Measurements from ENCODE around the gene ADTRP.

ADTRP gene

GRCh38 chr6:11711984-11712711, 66.5 kb downstream of the ADTRP start:
- no peak for TF ChIP-seq CTCF (IDR thresholded peaks at IDR 0.05; ENCODE audit: low read depth, low read length, missing control alignments)
- Histone ChIP-seq H3K27me3 (replicated peaks) (no peaks in the 10 kb centered on the region), H3K36me3 (replicated peaks) (no peaks in the 10 kb centered on the region), H3K4me3 (ENCODE audit: low read depth, low read length) (no peak overlapping the region), H3K27ac (no peak overlapping the region)
- in situ Hi-C loops (cut with HindIII; ENCODE audit: low pct_ligation_motif_present, low sequenced_read_pairs), result no loop called here
- no peak for DNase-seq

GRCh38 chr6:11711003-11711983, 67.3 kb downstream of the ADTRP start:
- in situ Hi-C loops (cut with HindIII; ENCODE audit: low pct_ligation_motif_present, low sequenced_read_pairs), result no loop called here
- no peak overlapping the region for H3K4me3 ChIP-seq (ENCODE audit: low read depth, low read length)

GRCh38 chr6:11710311-11710761, 68.3 kb downstream of the ADTRP start:
- no peaks in the 10 kb centered on the region for H3K36me3 ChIP-seq (replicated peaks)
- no peak for DNase-seq
- in situ Hi-C loops (cut with HindIII; ENCODE audit: low pct_ligation_motif_present, low sequenced_read_pairs), result no loop called here
- no peak overlapping the region for H3K27ac ChIP-seq
- no peak for TF ChIP-seq CTCF (IDR thresholded peaks at IDR 0.05; ENCODE audit: low read depth, low read length, missing control alignments)
- H3K27me3 ChIP-seq (replicated peaks), result no peaks in the 10 kb centered on the region
- H3K4me3 ChIP-seq (ENCODE audit: low read depth, low read length), result no peak overlapping the region

More at GRCh38 chr6:11711003-11711983, 67.3 kb downstream of the ADTRP start:
- no peaks in the 10 kb centered on the region for H3K36me3 ChIP-seq (replicated peaks)
- no peak for TF ChIP-seq CTCF (IDR thresholded peaks at IDR 0.05; ENCODE audit: low read depth, low read length, missing control alignments)
- no peaks in the 10 kb centered on the region for H3K27me3 ChIP-seq (replicated peaks)
- H3K27ac ChIP-seq, result no peak overlapping the region
- DNase-seq, result no peak

- H3K27ac ChIP-seq, result no peak overlapping the region
- no peaks in the 10 kb centered on the region for H3K27me3 ChIP-seq (replicated peaks)
- in situ Hi-C loops (cut with HindIII; ENCODE audit: low pct_ligation_motif_present, low sequenced_read_pairs), result no loop called here
- DNase-seq, result no peak
- no peaks in the 10 kb centered on the region for H3K36me3 ChIP-seq (replicated peaks)
- no peak for TF ChIP-seq CTCF (IDR thresholded peaks at IDR 0.05; ENCODE audit: low read depth, low read length, missing control alignments)
- no peak overlapping the region for H3K4me3 ChIP-seq (ENCODE audit: low read depth, low read length)
These were observed 72.4 kb downstream of the ADTRP start for GRCh38 chr6:11706171-11706570.

GRCh38 chr6:11705483-11705882, 73.1 kb downstream of the ADTRP start:
- no peak for TF ChIP-seq CTCF (IDR thresholded peaks at IDR 0.05; ENCODE audit: low read depth, low read length, missing control alignments)
- Histone ChIP-seq H3K36me3 (replicated peaks) (no peaks in the 10 kb centered on the region), H3K27me3 (replicated peaks) (no peaks in the 10 kb centered on the region), H3K27ac (no peak overlapping the region), H3K4me3 (ENCODE audit: low read depth, low read length) (no peak overlapping the region)
- no peak for DNase-seq
- in situ Hi-C loops (cut with HindIII; ENCODE audit: low pct_ligation_motif_present, low sequenced_read_pairs), result no loop called here

Measured in brain microvascular endothelial cell (primary cell).